GM18502 (cell line): ENCODE measurements around the gene EHMT2.

Source experiments
- ATAC-seq: cut with Tn5 transposase; IDR thresholded peaks from one replicate; pipeline ENCODE4 v1.9.1; 2021; ENCODE audit warnings: mild to moderate bottlenecking; ENCODE audit not compliant: unreplicated experiment, poor library complexity

Gene EHMT2

DNA sequence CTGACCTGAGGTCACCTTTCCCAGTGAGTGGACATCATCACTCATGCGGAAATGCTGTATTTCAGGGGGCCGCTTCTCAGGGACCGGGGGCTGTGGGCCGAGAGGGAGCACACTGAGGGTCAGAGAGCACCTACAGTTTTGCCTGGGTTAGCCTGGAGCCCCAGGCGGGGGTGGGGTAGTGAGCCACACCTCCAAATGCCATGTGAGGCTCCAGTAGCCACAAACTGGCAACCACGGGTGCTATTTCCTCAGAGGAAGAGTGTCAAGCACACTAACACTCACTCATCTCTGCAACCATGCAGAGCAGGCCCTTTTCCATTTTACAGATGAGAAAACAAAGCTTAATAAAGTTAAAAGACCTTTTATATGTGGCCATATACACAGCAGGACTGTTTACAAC lies 4.7 kb downstream of the EHMT2 start:
- no peak for ATAC-seq

DNA sequence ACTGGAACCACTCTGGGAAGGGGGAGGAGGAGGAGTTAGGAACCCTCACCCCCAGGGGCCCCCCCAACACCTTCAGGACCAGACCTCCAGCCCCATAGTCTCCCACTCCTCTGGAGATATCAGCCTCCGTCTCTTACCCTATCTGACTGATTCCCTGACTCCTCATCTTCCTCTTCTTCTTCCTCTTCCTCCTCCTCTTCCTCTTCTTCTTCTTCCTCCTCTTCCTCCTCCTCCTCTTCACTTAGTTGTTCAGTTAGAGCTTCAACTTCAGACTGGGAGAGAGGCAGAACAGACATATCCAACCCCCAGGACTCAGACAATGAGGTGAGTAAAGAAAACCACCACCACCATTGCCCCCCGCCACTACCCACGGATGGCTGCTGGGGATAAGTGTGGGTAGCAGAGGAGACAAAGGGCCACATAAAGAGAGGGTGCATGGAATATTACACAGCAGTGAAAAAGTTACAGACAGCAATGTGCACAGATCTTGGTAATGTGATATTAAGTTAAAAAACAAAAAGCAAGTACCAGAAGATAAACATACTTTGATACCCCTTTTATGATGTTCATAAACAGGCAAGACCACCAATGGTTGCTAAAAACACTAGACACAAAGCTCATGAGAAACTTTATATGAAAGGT lies 8.0 kb downstream of the EHMT2 start:
- ATAC-seq, result no peak

DNA sequence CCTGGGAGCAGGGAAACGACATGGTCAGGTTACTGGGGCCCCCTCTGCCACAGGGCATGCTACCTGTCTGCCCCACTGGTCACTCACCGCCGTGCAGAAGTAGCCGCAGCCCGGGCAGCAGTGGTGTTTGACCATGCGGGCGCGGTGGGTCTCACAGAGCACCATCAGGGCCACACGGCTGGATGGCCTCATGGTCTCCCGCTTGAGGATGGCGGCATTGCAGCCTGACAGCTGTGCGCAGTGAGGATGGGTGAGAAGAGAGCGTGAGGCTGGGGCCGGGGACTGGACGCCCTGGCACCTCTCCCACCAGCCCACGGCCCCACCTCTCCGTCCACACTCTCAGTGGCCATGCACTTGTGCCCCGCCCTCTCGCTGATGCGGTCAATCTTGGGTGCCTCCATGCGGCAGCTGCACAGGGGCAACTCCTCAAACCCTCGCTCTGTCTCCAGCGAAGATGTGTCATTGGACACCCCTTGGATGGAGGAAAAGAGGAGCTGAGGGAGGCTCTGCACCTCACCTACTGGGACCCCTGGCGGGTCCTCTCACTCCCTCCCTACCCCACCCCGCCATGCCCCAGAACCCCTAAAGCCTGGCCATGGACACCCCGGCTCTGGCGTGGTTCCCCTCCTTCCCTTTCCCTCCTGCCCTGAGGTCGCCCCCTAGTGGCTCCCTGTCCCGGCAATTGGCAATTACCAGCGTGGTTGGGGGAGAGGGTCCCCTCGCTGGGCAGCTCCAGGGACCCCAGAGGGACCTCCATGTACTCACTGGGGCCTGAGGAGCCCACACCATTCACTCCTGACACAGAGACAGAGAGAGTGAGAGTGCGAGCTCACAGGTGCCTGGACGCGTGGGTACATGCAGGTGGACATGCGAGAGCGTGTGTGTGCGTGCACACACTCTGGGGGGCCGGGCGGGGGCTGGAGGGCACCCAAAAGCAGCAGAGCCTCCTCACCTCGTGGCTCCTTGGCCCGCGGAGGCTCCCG lies 8.9 kb downstream of the EHMT2 start:
- no peak for ATAC-seq

DNA sequence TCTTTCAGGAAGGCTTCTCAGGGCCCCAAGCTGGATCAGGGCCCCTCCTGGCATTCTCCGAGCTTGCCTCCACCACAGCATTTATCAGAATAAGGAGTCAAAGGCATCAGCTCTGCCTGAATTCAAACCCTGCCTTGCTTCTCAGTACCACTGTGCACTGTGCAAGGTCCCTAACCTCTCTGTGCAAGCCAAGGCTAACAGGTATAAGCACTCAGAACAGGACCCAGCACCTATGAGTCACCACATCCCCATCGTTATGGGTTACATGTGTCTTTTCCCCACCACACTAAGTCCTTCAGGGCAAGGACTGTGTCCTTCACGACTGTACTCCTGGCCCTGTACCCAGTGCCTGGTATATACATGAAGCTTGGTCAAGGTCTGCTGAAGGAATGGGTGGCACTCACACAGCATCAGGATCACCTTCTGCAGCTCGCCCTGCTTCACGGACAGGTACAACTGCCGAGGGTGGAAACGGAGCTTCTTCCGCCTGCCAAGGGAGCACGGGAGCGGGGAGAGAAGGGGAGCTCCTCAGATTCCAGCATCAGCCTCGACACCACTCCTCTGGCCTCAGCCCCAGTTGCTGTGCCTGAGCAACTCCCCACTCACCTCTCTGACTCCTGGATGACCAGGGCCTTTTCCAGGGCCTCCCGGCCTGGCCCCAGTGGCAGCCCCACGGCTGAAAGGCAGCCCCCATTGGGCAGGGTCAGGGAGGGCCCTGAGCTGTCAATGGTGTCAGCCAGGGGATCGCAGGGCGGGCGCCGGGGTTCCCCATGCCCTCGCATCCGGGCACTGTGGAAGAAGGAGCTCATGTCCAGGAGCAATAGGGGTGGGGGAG lies 10.1 kb downstream of the EHMT2 start:
- no peak for ATAC-seq

GRCh38 chr6:31886541-31886991 lies 10.9 kb downstream of the EHMT2 start:
- ATAC-seq, result no peak

DNA sequence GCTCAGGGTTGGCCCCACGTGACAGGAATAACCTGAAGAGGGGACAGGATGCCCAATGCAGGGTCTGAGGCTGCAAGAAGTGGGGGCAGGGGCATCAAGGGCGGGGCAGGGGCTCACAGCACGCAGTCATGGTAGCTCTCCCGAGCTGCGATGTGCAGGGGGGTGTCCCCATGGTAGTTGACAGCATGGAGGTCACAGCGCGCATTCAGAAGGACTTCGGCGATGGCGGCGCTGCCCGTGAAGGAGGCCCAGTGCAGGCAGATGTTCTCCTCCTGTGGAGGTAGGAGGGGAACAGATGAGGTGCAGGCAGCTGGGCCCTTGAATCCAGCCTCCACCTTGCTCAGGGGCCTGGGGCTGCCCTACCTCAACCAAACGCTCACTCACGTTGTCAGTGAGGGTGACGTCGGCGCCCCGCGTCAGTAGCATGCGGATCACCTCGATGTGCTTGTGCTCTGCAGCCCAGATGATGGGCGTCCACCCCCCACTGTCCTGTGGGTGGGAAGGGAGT lies 12.9 kb downstream of the EHMT2 start:
- ATAC-seq, result no peak

DNA sequence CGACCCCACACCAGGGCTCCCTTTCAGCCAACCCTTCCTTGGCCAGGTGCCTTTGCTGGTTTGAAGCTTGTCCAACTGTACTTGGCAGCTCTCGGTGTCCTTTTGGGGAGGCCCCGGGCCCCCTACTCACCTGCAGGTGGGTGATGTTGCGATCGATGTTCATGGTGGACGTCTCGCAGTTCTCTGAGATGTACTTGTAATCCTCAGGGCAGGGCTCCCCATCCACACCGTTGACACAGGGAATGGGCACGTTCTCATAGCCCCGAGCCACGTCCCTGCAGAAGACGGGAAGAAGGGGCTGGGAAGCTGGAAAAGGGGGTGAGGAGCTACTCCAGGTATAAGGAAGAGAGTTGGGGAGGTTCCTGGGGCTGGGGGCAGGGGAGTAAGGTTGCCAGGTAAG lies 13.8 kb downstream of the EHMT2 start:
- no peak for ATAC-seq

GRCh38 chr6:31882344-31882743 lies 15.2 kb downstream of the EHMT2 start:
- no peak for ATAC-seq

DNA sequence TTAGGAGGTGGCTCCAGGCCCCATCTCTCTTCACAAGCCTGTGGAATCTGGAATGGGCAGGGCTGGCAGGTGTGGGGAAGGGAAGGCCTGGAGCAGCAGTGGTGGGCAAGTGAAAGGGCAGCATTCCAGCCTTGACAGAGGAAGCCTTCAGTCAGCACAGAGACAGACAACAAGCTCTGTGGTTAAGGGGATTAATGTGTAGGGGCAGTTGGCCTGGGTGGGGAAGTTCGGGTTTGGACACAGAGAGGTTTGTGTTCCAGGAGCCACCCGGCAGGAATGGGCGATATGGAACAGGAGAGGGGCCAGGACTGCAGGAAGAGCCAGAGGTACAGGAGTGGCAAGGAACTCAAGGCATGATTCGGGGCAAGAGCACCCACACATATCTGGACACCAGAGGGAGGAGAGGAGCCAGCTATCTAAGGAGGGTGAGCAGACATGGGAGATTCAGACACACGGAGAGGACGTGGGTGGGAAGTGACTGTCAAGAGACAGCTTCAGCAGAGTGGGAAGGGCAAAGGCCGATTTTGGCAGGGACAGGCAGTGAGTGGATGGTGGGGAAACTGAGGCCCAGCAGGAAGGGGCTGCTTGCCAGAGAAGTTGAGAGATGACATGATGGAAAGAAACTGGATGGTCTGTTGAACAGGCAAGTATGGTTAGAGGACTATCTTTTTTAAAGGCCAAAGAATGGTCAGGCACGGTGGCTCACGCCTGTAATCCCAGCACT lies 16.2 kb downstream of the EHMT2 start:
- no peak for ATAC-seq

DNA sequence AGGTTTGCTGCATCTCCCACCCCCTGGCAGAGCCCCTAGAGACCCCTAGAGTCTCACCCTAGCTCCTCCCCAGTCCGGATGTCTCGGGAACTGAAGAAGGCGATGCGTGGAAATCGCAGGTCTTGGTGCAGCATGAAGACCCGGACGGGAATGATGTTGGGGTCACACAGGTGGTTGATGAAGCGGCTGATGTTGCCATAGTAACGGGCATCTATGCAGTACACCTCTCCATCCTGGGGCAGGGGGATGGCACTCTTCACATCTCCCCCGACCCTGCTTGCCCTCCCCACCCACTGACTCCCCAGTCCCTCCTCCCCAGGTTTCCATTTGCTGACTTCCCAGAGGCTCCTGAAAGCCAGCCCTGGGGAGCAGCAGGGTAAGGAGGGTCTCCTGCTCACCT lies 16.9 kb downstream of the EHMT2 start:
- ATAC-seq, result no peak

- no peak for ATAC-seq
Measured at GRCh38 chr6:31879901-31880300, 17.6 kb downstream of the EHMT2 start.

GRCh38 chr6:31879143-31879542 lies 18.4 kb downstream of the EHMT2 start:
- ATAC-seq, result no peak

DNA sequence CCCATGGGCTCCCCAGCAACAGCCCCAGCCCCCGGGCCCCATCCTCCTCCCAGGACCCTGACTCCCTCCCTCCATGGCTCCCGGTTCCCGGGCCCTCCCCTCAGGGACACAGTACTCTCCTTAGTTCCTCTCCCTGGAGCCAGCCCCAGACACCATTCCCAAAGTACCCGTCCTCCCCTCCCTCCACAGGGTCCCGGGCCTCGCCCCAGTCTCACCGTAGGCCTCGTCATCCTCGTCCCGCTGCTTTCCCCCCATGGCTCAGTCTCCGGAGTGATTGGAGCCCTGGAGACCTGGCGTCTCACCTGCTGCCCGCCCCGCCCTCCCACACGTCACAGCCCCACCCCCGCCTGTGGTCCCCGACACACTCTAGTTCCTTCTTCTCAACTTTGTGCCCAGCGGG lies 18.8 kb downstream of the EHMT2 start, which contains the start of gene SLC44A4:
TSS of gene SLC44A4 (minus strand) at position 272 of the 400 bp plus-strand sequence. CDS start at position 255, 17 bp downstream.
- no peak for ATAC-seq

DNA sequence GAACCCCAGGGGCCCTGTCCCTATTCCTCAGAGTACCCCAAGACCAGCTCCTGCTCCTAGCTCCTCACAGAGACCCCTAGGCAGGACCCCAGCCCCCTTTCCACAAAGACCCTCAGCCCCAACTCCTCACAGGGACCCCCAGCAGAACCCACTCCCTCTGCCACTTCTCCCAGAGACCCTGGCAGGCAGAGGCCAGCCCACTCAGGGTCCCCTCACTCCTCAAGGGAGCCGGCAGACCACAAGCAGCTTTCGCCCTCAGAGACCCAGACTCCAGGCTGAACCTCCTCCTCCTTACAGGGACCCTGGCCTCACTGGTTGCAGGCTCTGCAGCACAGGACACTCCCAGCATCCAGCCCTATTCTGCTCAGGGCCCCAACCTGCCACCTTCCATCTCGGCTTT lies 19.3 kb downstream of the EHMT2 start:
- no peak for ATAC-seq

GRCh38 chr6:31877651-31878161 lies 19.8 kb downstream of the EHMT2 start:
- no peak for ATAC-seq

- ATAC-seq, result no peak
Measured at GRCh38 chr6:31877125-31877650, 20.3 kb downstream of the EHMT2 start.

GRCh38 chr6:31876357-31876756 lies 21.1 kb downstream of the EHMT2 start:
- ATAC-seq, result no peak

DNA sequence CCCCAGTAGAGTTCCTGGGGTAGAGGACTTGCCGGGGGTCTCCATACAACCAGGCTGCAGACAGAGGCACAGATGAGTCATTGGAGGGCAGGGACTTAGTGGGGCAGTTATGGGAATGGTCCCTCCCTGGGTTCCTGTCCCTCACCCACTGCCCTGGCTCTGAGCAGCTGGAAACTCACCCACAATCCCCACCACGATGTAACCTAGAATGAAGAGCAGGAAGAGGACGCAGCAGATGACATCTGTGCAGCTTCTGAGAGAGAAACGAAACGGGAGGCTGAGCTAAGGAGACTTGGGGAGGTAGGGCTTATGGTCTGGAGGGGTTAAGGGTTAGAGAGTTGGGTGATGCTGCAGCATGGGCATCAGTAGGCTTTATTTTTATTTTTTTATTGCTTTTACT lies 21.6 kb downstream of the EHMT2 start:
- ATAC-seq, result no peak

DNA sequence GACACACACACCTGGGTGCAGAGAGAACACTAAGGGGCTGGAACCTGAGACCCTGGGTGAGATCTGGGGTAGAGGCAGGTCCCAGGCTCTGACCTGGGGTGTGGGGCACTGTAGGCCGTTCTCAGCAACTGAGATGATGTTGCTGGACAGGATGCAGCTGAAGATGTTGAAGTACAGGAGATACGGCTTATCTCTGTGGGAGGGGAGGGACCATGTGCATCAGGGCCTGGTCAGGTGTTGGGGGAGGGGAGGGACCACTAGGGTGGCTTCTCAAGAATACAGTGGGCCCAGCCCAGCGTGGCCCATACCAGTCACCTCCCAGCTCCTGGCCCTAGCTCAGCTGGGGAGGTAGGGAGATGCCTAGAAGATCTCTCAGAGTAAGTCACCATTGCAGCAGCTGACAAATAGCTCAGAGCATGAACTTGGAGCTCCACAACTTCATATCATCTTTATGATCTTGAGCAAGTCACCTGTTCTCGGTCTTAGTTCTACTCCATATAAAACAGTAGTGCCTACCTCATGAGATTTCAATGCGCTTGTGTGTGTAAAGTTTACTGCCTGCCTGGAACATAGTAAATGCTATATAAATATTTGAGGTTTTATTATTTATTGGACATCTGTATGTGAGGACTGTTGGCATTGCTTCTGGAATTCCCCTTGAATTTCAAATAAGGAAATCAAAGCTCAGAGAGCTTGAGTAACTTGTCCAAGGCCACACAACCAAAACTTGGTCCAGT lies 22.5 kb downstream of the EHMT2 start:
- no peak for ATAC-seq
